Breast epithelium (tissue), 4 donors: ENCODE data around the gene PRTN3. TPM values are rescaled to one million over a fixed set of nuclear protein-coding genes. Genes with fewer than 3 reads are reported as not detected.
"Not testable (repeated sequence)": the region's sequence is repeated elsewhere in the genome, so short reads cannot be mapped to it uniquely, and the experiment has no call there.

Experiments
- DNase-seq, 2 donors: peaks; one replicate each; pipeline ENCODE4 v3.0.0-alpha.2; 2019; ENCODE audit warnings: low spot score in 2 of 2
- H3K27ac ChIP-seq, 2 donors: fragments of 200-600 bp; sonication (generic) in 1 of 2; one replicate each; pipeline ENCODE4 v1.5.1; 2016 to 2019; ENCODE audit warnings: mild to moderate bottlenecking in 1 of 2
- H3K27me3 ChIP-seq, 2 donors: fragments of 200-600 bp; sonication (generic) in 1 of 2; one replicate each; pipeline versions ENCODE4 v1.5.1 to v1.6.0; 2017 to 2019; ENCODE audit warnings: control low read depth in 1 of 2, mild to moderate bottlenecking in 1 of 2
- H3K36me3 ChIP-seq: fragments of 200-600 bp; one replicate; pipeline ENCODE4 v1.5.1; 2019
- H3K4me1 ChIP-seq, 2 donors: fragments of 200-600 bp; sonication (generic); one replicate each; pipeline ENCODE4 v1.5.1; 2016 to 2019; ENCODE audit warnings: control low read depth in 1 of 2
- H3K4me3 ChIP-seq, 3 donors: fragments of 200-600 bp; sonication (generic); 1 replicate in 2 of 3; 2 replicates in 1 of 3; pipeline ENCODE4 v1.5.1; 2016 to 2019; ENCODE audit warnings: mild to moderate bottlenecking in 3 of 3, moderate library complexity in 2 of 3
- H3K9me3 ChIP-seq, 2 donors: fragments of 200-600 bp; sonication (generic) in 1 of 2; one replicate each; pipeline ENCODE4 v1.5.1; 2016 to 2019; ENCODE audit warnings: control low read depth in 1 of 2
- CTCF ChIP-seq, 3 donors: fragments of 450-650 bp; IDR thresholded peaks; one replicate each; pipeline ENCODE4 v1.5.1; 2016 to 2017; ENCODE audit warnings: antibody characterized with exemption in 3 of 3, mild to moderate bottlenecking in 3 of 3, moderate library complexity in 3 of 3
- POLR2A ChIP-seq: fragments of 450-650 bp; IDR thresholded peaks from one replicate; pipeline ENCODE4 v1.6.1; 2016; ENCODE audit warnings: antibody characterized with exemption, mild to moderate bottlenecking, moderate library complexity
- POLR2AphosphoS5 ChIP-seq, 3 donors: sonication (generic); formaldehyde crosslinking; IDR thresholded peaks; one replicate each; pipeline ENCODE4 v1.6.1; 2017; ENCODE audit warnings: antibody characterized with exemption in 3 of 3
- intact Hi-C: fragments of 100-400 bp; cut with DNase I; formaldehyde crosslinking; loops from one replicate; pipeline ENCODE4 v1.15.1; 2023; ENCODE audit warnings: low total_unique reads
- total RNA-seq, 3 donors: library from RNA; depleted of rRNA; stranded (reverse); fragments of >200 nt; gene quantifications; one replicate each; pipeline ENCODE4 v1.1.0, GENCODE V29; 2016

Gene PRTN3
- total RNA-seq, 3 donors from 2014 or later = 0.44 to 1.1 TPM; not detected in 1

- no peak overlapping the region for H3K4me3 ChIP-seq
- no peak for DNase-seq
- peaks cover 11% of the 10 kb centered on the region for H3K36me3 ChIP-seq
- no peaks in the 10 kb centered on the region for H3K4me1 ChIP-seq
- no peak overlapping the region for H3K27ac ChIP-seq
- intact Hi-C loops = no loop called here
- no peaks in the 10 kb centered on the region for H3K27me3 ChIP-seq
- no peak for TF ChIP-seq POLR2A
- TF ChIP-seq CTCF (IDR thresholded peaks at IDR 0.05) = no peak
- TF ChIP-seq POLR2AphosphoS5 (IDR thresholded peaks at IDR 0.05) = no peak
- H3K9me3 ChIP-seq = no peaks in the 10 kb centered on the region
Measured at GRCh38 chr19:814152-815078, 26.4 kb upstream of the PRTN3 start.

GRCh38 chr19:815079-815774 lies 25.6 kb upstream of the PRTN3 start:
- H3K27me3 ChIP-seq = no peaks in the 10 kb centered on the region
- H3K27ac ChIP-seq = no peak overlapping the region
- intact Hi-C loops = no loop called here
- DNase-seq = no peak
- no peak overlapping the region for H3K4me3 ChIP-seq
- H3K36me3 ChIP-seq = peaks cover 8% of the 10 kb centered on the region
- H3K4me1 ChIP-seq = no peaks in the 10 kb centered on the region
- no peaks in the 10 kb centered on the region for H3K9me3 ChIP-seq
- no peak for TF ChIP-seq POLR2AphosphoS5 (IDR thresholded peaks at IDR 0.05)
- no peak for TF ChIP-seq CTCF (IDR thresholded peaks at IDR 0.05)
- no peak for TF ChIP-seq POLR2A

GRCh38 chr19:815775-816499 lies 24.9 kb upstream of the PRTN3 start:
- DNase-seq = no peak
- Histone ChIP-seq H3K27me3 (no peaks in the 10 kb centered on the region), H3K27ac (no peak overlapping the region), H3K9me3 (no peaks in the 10 kb centered on the region), H3K36me3 (peaks cover 3% of the 10 kb centered on the region), H3K4me1 (no peaks in the 10 kb centered on the region), H3K4me3 (no peak overlapping the region)
- intact Hi-C loops = no loop called here
- TF ChIP-seq POLR2A (no peak), CTCF (IDR thresholded peaks at IDR 0.05) (no peak)

- H3K27me3 ChIP-seq = peaks cover under 1 to 2% of the 10 kb centered on the region in 2 donors
- H3K27ac ChIP-seq = no peak overlapping the region
- TF ChIP-seq POLR2AphosphoS5 (IDR thresholded peaks at IDR 0.05) (no peak), POLR2A (no peak), CTCF (IDR thresholded peaks at IDR 0.05) (no peak)
- no peak overlapping the region for H3K4me3 ChIP-seq
- peaks cover 0 to 2% of the 10 kb centered on the region in 2 donors for H3K4me1 ChIP-seq
- no peak for DNase-seq
- intact Hi-C loops = no loop called here
- H3K36me3 ChIP-seq = no peaks in the 10 kb centered on the region
- no peaks in the 10 kb centered on the region for H3K9me3 ChIP-seq
Measured at GRCh38 chr19:816500-816857, 24.3 kb upstream of the PRTN3 start.

GRCh38 chr19:820212-820611 lies 20.6 kb upstream of the PRTN3 start:
- H3K4me3 ChIP-seq, H3K4me1 ChIP-seq, DNase-seq, intact Hi-C loops, H3K36me3 ChIP-seq, H3K27ac ChIP-seq, H3K9me3 ChIP-seq: not testable (repeated sequence)
- H3K27me3 ChIP-seq = peaks cover 12 to 19% of the 10 kb centered on the region in 2 donors
